ENCODE data around the gene AGTR2. TPM values are rescaled to one million over a fixed set of nuclear protein-coding genes. Genes with fewer than 3 reads are reported as not detected.

The AGTR2 gene
- total and polyA plus RNA-seq, 2 of the 4 experiments (the other 2 are of a cell fraction): not detected

DNA sequence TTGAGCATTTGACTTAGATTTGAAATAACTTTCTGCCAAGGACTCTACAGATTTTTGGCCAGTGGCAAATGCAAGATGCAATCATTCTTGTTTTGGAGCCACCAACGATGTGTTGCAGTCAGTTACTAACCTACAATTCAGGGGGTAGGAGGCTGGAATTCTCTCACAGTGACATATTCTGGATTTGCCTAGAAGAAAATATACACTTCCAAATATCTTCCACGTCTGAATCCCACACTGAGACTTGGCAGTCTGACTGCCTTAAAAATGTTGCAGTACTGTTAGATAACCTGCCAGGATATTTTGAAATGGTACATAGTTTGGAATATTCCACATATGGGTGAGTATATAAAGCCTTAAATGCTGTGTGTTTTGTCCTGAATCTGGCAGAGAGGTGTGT, 27.6 kb upstream of the AGTR2 start:
- Histone ChIP-seq H3K4me3 (ENCODE audit: insufficient read depth, low read depth, low read length) (no peak overlapping the region), H3K9me3 (ENCODE audit: control insufficient read depth, insufficient read depth, low read length) (no peaks in the 10 kb centered on the region), H4K91ac (ENCODE audit: insufficient read depth, low read depth, low read length) (no peak overlapping the region), H4K8ac (ENCODE audit: low read depth in 2 of 2, low read length in 2 of 2) (no peak overlapping the region), H3K27ac (ENCODE audit: insufficient read depth, low read length) (no peak overlapping the region), H3K27me3 (ENCODE audit: control insufficient read depth, insufficient read depth, low read length) (no peaks in the 10 kb centered on the region), H4K5ac (ENCODE audit: low read depth, low read length) (no peak overlapping the region), H3K4me2 (ENCODE audit: low read depth, low read length) (no peak overlapping the region), H2AFZ (replicated peaks; ENCODE audit: low read length, poor library complexity) (no peak overlapping the region), H4K20me1 (ENCODE audit: insufficient read depth, low read length) (no peaks in the 10 kb centered on the region), H3K4me1 (ENCODE audit: control insufficient read depth, insufficient read depth, low read length) (no peaks in the 10 kb centered on the region), H2BK5ac (ENCODE audit: low read depth, low read length, poor library complexity, severe bottlenecking) (no peak overlapping the region), H3K9me1 (ENCODE audit: insufficient read depth, low read length) (no peaks in the 10 kb centered on the region), H2BK120ac (ENCODE audit: low read depth, low read length) (no peak overlapping the region), H3K14ac (replicated peaks; ENCODE audit: low read depth, low read length) (no peak overlapping the region), H3K4ac (ENCODE audit: low read depth, low read length) (no peak overlapping the region), H3K9ac (ENCODE audit: low read depth, low read length) (no peak overlapping the region), H3K79me1 (ENCODE audit: low read depth in 1 of 2, low read length in 2 of 2) (no peaks in the 10 kb centered on the region), H3K18ac (ENCODE audit: low read depth, low read length) (no peak overlapping the region), H3K36me3 (ENCODE audit: control insufficient read depth, insufficient read depth, low read length) (no peaks in the 10 kb centered on the region), H2BK20ac (ENCODE audit: low read depth, low read length) (no peak overlapping the region), H2AK5ac (ENCODE audit: low read depth, low read length) (no peak overlapping the region), H3K23ac (ENCODE audit: low read depth, low read length) (no peak overlapping the region), H3K56ac (ENCODE audit: extremely low read depth, insufficient read depth, low read length) (no peak overlapping the region), H2AK9ac (replicated peaks; ENCODE audit: low read depth, low read length, poor library complexity) (no peak overlapping the region), H2BK15ac (ENCODE audit: low read depth, low read length) (no peak overlapping the region)
- dilution Hi-C loops (cut with HindIII; ENCODE audit: low sequenced_read_pairs, unreplicated experiment): no loop called here
- no peak for ATAC-seq (ENCODE audit: low read depth)
- BruUV-seq (replicated peaks): no TSS peak
- WGBS, 2 experiments (ENCODE audit: extremely low coverage in 2 of 2, insufficient read length in 1 of 2): no CpG with 5 or more reads among the region's 2 CpGs
- CTCF ChIA-PET: no interaction called here
- no peak for DNase-seq
- POLR2A ChIA-PET (ENCODE audit: unreplicated experiment): no interaction called here
- intact Hi-C loops (cut with micrococcal nuclease): no loop called here
- in situ Hi-C loops (cut with MboI; ENCODE audit: low sequenced_read_pairs): no loop called here
- TF ChIP-seq, protein P1, sequence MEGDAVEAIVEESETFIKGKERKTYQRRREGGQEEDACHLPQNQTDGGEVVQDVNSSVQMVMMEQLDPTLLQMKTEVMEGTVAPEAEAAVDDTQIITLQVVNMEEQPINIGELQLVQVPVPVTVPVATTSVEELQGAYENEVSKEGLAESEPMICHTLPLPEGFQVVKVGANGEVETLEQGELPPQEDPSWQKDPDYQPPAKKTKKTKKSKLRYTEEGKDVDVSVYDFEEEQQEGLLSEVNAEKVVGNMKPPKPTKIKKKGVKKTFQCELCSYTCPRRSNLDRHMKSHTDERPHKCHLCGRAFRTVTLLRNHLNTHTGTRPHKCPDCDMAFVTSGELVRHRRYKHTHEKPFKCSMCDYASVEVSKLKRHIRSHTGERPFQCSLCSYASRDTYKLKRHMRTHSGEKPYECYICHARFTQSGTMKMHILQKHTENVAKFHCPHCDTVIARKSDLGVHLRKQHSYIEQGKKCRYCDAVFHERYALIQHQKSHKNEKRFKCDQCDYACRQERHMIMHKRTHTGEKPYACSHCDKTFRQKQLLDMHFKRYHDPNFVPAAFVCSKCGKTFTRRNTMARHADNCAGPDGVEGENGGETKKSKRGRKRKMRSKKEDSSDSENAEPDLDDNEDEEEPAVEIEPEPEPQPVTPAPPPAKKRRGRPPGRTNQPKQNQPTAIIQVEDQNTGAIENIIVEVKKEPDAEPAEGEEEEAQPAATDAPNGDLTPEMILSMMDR (conservative IDR thresholded peaks at IDR 0.05; ENCODE audit: low read depth, low read length): no peak
- TF ChIP-seq SMC3 (IDR thresholded peaks at IDR 0.05; ENCODE audit: low read depth, low read length) (no peak), RAD21 (IDR thresholded peaks at IDR 0.05; ENCODE audit: low read length) (no peak), NFE2L2 (IDR thresholded peaks at IDR 0.05; ENCODE audit: low read depth, low read length) (no peak), FOS (IDR thresholded peaks at IDR 0.05; ENCODE audit: low read depth, low read length) (no peak), BHLHE40 (IDR thresholded peaks at IDR 0.05; ENCODE audit: low read depth, low read length) (no peak), MXI1 (IDR thresholded peaks at IDR 0.05; ENCODE audit: borderline replicate concordance, low read depth, low read length) (no peak), MAZ (IDR thresholded peaks at IDR 0.05; ENCODE audit: borderline replicate concordance, low read depth, low read length) (no peak), CHD1 (IDR thresholded peaks at IDR 0.05; ENCODE audit: low read depth, low read length) (no peak), CEBPB (IDR thresholded peaks at IDR 0.05; ENCODE audit: low read depth, low read length) (no peak), RCOR1 (IDR thresholded peaks at IDR 0.05; ENCODE audit: insufficient replicate concordance, low read length) (no peak), RFX5 (IDR thresholded peaks at IDR 0.05; ENCODE audit: low read depth, low read length) (no peak), MAFK (IDR thresholded peaks at IDR 0.05; ENCODE audit: low read depth, low read length) (no peak), POLR2A (IDR thresholded peaks at IDR 0.05; ENCODE audit: low read depth, low read length) (no peak)
- TF ChIP-seq, protein P2, sequence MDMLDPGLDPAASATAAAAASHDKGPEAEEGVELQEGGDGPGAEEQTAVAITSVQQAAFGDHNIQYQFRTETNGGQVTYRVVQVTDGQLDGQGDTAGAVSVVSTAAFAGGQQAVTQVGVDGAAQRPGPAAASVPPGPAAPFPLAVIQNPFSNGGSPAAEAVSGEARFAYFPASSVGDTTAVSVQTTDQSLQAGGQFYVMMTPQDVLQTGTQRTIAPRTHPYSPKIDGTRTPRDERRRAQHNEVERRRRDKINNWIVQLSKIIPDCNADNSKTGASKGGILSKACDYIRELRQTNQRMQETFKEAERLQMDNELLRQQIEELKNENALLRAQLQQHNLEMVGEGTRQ (IDR thresholded peaks at IDR 0.05; ENCODE audit: low read depth, low read length): no peak
- TF ChIP-seq, protein P3, sequence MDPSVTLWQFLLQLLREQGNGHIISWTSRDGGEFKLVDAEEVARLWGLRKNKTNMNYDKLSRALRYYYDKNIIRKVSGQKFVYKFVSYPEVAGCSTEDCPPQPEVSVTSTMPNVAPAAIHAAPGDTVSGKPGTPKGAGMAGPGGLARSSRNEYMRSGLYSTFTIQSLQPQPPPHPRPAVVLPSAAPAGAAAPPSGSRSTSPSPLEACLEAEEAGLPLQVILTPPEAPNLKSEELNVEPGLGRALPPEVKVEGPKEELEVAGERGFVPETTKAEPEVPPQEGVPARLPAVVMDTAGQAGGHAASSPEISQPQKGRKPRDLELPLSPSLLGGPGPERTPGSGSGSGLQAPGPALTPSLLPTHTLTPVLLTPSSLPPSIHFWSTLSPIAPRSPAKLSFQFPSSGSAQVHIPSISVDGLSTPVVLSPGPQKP (IDR thresholded peaks at IDR 0.05; ENCODE audit: borderline replicate concordance, low read depth, low read length): no peak
